HG02571 (cell line): Measurements from ENCODE around the gene HNRNPAB.

Experiments used
- ATAC-seq: cut with Tn5 transposase; IDR thresholded peaks from one replicate; pipeline ENCODE4 v1.9.1; 2021; ENCODE audit warnings: mild to moderate bottlenecking, moderate library complexity; ENCODE audit not compliant: unreplicated experiment

HNRNPAB gene

GRCh38 chr5:178211095-178212048 lies 7.0 kb downstream of the HNRNPAB start:
- no peak for ATAC-seq

- ATAC-seq: no peak
Measured at GRCh38 chr5:178212241-178213002, 8.1 kb downstream of the HNRNPAB start.

GRCh38 chr5:178213003-178213461 lies 8.7 kb downstream of the HNRNPAB start:
- ATAC-seq: no peak

- no peak for ATAC-seq
Measured at GRCh38 chr5:178213748-178214151, 9.4 kb downstream of the HNRNPAB start.

GRCh38 chr5:178214160-178214803 lies 9.9 kb downstream of the HNRNPAB start:
- no peak for ATAC-seq

- no peak for ATAC-seq
Measured at GRCh38 chr5:178215280-178216002, 11.1 kb downstream of the HNRNPAB start.

GRCh38 chr5:178216088-178216534 lies 11.8 kb downstream of the HNRNPAB start:
- ATAC-seq: no peak

GRCh38 chr5:178216779-178217178 lies 12.4 kb downstream of the HNRNPAB start:
- no peak for ATAC-seq

GRCh38 chr5:178218237-178218776 lies 14.0 kb downstream of the HNRNPAB start:
- no peak for ATAC-seq

- no peak for ATAC-seq
Measured at GRCh38 chr5:178218827-178219226, 14.5 kb downstream of the HNRNPAB start.

- ATAC-seq: no peak
Measured at GRCh38 chr5:178221282-178221681, 16.9 kb downstream of the HNRNPAB start.

GRCh38 chr5:178221853-178222252 lies 17.5 kb downstream of the HNRNPAB start:
- no peak for ATAC-seq

- ATAC-seq: no peak
Measured at GRCh38 chr5:178222292-178222691, 18.0 kb downstream of the HNRNPAB start.

- no peak for ATAC-seq
Measured at GRCh38 chr5:178223196-178223773, 19.0 kb downstream of the HNRNPAB start.

- no peak for ATAC-seq
Measured at GRCh38 chr5:178223828-178224335, 19.5 kb downstream of the HNRNPAB start.

- ATAC-seq: no peak
Measured at GRCh38 chr5:178224403-178224802, 20.1 kb downstream of the HNRNPAB start.

- ATAC-seq: no peak
Measured at GRCh38 chr5:178225174-178225573, 20.8 kb downstream of the HNRNPAB start.

GRCh38 chr5:178227138-178227659 lies 22.9 kb downstream of the HNRNPAB start:
- no peak for ATAC-seq

GRCh38 chr5:178227929-178228328 lies 23.6 kb downstream of the HNRNPAB start:
- no peak for ATAC-seq
